Mesenchymal stem cell (in vitro differentiated cells and primary cell): ENCODE measurements around the gene MDFIC.

Source experiments
- DNase-seq: peaks from one replicate; pipeline ENCODE4 v3.0.0-alpha.2; 2013
- H2AFZ ChIP-seq: one replicate; pipeline ENCODE4 v1.6.1; 2013; ENCODE audit warnings: low read depth, mild to moderate bottlenecking, control low read depth, inconsistent platforms, low read length, moderate library complexity
- H2AK5ac ChIP-seq: 2 replicates; pipeline ENCODE4 v1.6.1; 2013; ENCODE audit warnings: low read length, moderate library complexity, mild to moderate bottlenecking, inconsistent platforms; ENCODE audit not compliant: severe bottlenecking
- H2BK120ac ChIP-seq: one replicate; pipeline ENCODE4 v1.6.1; 2013; ENCODE audit warnings: low read depth, mild to moderate bottlenecking, inconsistent platforms, low read length, moderate library complexity
- H2BK12ac ChIP-seq, 2 experiments: one replicate each; pipeline ENCODE4 v1.6.1; 2013; ENCODE audit warnings: inconsistent platforms in 2 of 2, low read length in 2 of 2, mild to moderate bottlenecking in 2 of 2, moderate library complexity in 2 of 2, control low read depth in 1 of 2
- H2BK15ac ChIP-seq: one replicate; pipeline ENCODE4 v1.6.1; 2013; ENCODE audit warnings: mild to moderate bottlenecking, low read depth, inconsistent platforms; ENCODE audit not compliant: poor library complexity, severe bottlenecking
- H2BK5ac ChIP-seq: 2 replicates; pipeline ENCODE4 v1.6.1; 2013; ENCODE audit warnings: low read depth, mild to moderate bottlenecking, low read length, control low read depth, inconsistent platforms; ENCODE audit not compliant: poor library complexity, severe bottlenecking
- H3K14ac ChIP-seq, 2 experiments: one replicate each; pipeline ENCODE4 v1.6.1; 2013; ENCODE audit warnings: inconsistent platforms in 2 of 2, low read length in 2 of 2, control low read depth in 1 of 2, mild to moderate bottlenecking in 1 of 2, moderate library complexity in 1 of 2
- H3K18ac ChIP-seq, 2 experiments: one replicate each; pipeline ENCODE4 v1.6.1; 2013; ENCODE audit warnings: inconsistent platforms in 2 of 2, low read length in 2 of 2, control low read depth in 1 of 2, low read depth in 1 of 2, mild to moderate bottlenecking in 1 of 2
- H3K23ac ChIP-seq, 2 experiments: one replicate each; pipeline ENCODE4 v1.6.1; 2013; ENCODE audit warnings: inconsistent platforms in 2 of 2, low read length in 2 of 2, mild to moderate bottlenecking in 2 of 2, moderate library complexity in 2 of 2, control low read depth in 1 of 2
- H3K27ac ChIP-seq: 2 replicates; pipeline ENCODE4 v1.5.1; 2013; ENCODE audit warnings: mild to moderate bottlenecking, moderate library complexity, low read length, control low read depth, inconsistent platforms; ENCODE audit not compliant: poor library complexity, severe bottlenecking
- H3K27me3 ChIP-seq, 2 experiments: 2 replicates each; pipeline versions ENCODE4 v1.6.1 to v1.7.0; 2013; ENCODE audit warnings: low read length in 2 of 2, mild to moderate bottlenecking in 2 of 2, moderate library complexity in 2 of 2, control low read depth in 1 of 2, inconsistent platforms in 1 of 2; ENCODE audit not compliant: control insufficient read depth in 1 of 2, insufficient read depth in 1 of 2
- H3K36me3 ChIP-seq, 2 experiments: 2 replicates each; pipeline versions ENCODE4 v1.6.1 to v1.7.0; 2013; ENCODE audit warnings: low read length in 2 of 2, control low read depth in 1 of 2, inconsistent platforms in 1 of 2, low read depth in 1 of 2, mild to moderate bottlenecking in 1 of 2; ENCODE audit not compliant: insufficient read depth in 2 of 2, control insufficient read depth in 1 of 2
- H3K4ac ChIP-seq, 2 experiments: one replicate each; pipeline ENCODE4 v1.6.1; 2013; ENCODE audit warnings: inconsistent platforms in 2 of 2, low read length in 2 of 2, mild to moderate bottlenecking in 2 of 2, moderate library complexity in 2 of 2, control low read depth in 1 of 2, low read depth in 1 of 2
- H3K4me1 ChIP-seq: 2 replicates; pipeline ENCODE4 v1.6.1; 2013; ENCODE audit warnings: low read depth, low read length, control low read depth; ENCODE audit not compliant: control insufficient read depth, insufficient read depth
- H3K4me2 ChIP-seq: 2 replicates; pipeline ENCODE4 v1.6.1; 2013; ENCODE audit warnings: low read length, mild to moderate bottlenecking, inconsistent platforms; ENCODE audit not compliant: poor library complexity, severe bottlenecking
- H3K4me3 ChIP-seq, 2 experiments: 2 replicates each; pipeline versions ENCODE4 v1.5.1 to v1.7.0; 2013; ENCODE audit warnings: low read length in 2 of 2, mild to moderate bottlenecking in 2 of 2, control low read depth in 1 of 2, low read depth in 1 of 2; ENCODE audit not compliant: insufficient read depth in 1 of 2
- H3K79me1 ChIP-seq: replicated peaks from 2 replicates; pipeline ENCODE4 v1.6.1; 2013; ENCODE audit warnings: mild to moderate bottlenecking, control low read depth, low read length, inconsistent platforms; ENCODE audit not compliant: poor library complexity, severe bottlenecking
- H3K9ac ChIP-seq: 2 replicates; pipeline ENCODE4 v1.7.0; 2013; ENCODE audit warnings: mild to moderate bottlenecking, low read length, moderate library complexity
- H3K9me3 ChIP-seq: 2 replicates; pipeline ENCODE4 v1.7.0; 2013; ENCODE audit warnings: mild to moderate bottlenecking, low read length; ENCODE audit not compliant: control insufficient read depth
- H4K8ac ChIP-seq: one replicate; pipeline ENCODE4 v1.6.1; 2013; ENCODE audit warnings: inconsistent platforms, mild to moderate bottlenecking, low read length, moderate library complexity
- H4K91ac ChIP-seq: one replicate; pipeline ENCODE4 v1.6.1; 2013; ENCODE audit warnings: mild to moderate bottlenecking, low read length, inconsistent platforms
- WGBS: methylation state at CpG from one replicate; pipeline ENCODE4 v1.1.7; 2013; ENCODE audit warnings: mixed read lengths; 5-methylcytosine and 5-hydroxymethylcytosine counted together

MDFIC gene

DNA sequence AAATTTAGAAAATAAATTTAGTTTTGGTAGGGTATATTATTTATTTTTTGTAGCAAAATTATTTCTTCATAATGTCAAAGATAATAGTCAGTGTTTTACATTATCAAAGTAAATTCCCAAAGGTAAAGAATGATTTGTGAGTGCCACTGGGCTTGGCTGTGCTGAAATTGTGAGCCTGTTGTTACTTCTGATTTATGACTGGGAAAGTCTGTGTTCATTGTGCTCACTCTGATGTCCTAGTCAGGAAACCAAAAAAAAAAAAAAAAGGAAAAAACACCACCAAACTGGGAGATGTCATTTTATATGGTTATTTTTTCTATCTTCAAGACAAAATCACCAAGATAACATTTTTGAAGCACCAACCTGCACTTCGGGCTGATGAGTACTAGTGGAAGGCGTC lies 44.3 kb downstream of the MDFIC start:
- Histone ChIP-seq H3K4me2 (no peak overlapping the region), H3K4me3 (no peak overlapping the region), H2BK5ac (no peak overlapping the region), H2BK12ac (no peak overlapping the region), H3K79me1 (peaks cover 28% of the 10 kb centered on the region), H4K91ac (no peak overlapping the region), H3K27ac (no peak overlapping the region), H3K23ac (no peak overlapping the region), H3K14ac (no peak overlapping the region), H3K9me3 (no peaks in the 10 kb centered on the region), H2BK15ac (no peak overlapping the region), H2AK5ac (no peak overlapping the region), H4K8ac (no peak overlapping the region), H3K27me3 (no peaks in the 10 kb centered on the region), H3K36me3 (peaks cover 0 to 10% of the 10 kb centered on the region in 2 experiments), H3K9ac (no peak overlapping the region), H3K18ac (no peak overlapping the region), H3K4ac (no peak overlapping the region), H2BK120ac (no peak overlapping the region), H3K4me1 (no peaks in the 10 kb centered on the region), H2AFZ (no peak overlapping the region)
- 78% methylated on average over 2 of the region's 2 CpGs for WGBS
- DNase-seq: no peak

DNA sequence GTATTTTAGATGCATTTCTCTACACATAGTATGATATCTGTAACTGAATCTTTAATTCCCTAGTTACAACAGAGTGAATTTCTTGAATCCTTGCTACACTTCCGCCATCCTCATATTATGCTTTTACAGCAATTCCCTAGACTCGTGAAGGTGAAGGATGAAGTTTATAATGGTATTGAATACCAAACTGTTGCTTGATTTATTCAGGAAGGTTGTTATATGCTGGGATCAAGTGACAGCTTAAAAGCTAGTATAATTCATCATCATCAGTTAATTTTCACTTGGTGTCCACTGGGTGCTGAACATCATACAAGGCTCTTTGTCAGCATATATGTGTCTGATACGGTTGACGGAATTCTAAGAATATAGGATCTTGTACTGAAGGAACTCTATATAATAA lies 47.2 kb downstream of the MDFIC start:
- no peak overlapping the region for H2AFZ ChIP-seq
- no peak overlapping the region for H3K9ac ChIP-seq
- H3K4me1 ChIP-seq: peaks cover 3% of the 10 kb centered on the region
- H3K4me3 ChIP-seq: no peak overlapping the region
- no peak overlapping the region for H2AK5ac ChIP-seq
- no peak overlapping the region for H2BK12ac ChIP-seq
- H3K27ac ChIP-seq: no peak overlapping the region
- no peak overlapping the region for H3K18ac ChIP-seq
- no peaks in the 10 kb centered on the region for H3K9me3 ChIP-seq
- no peak for DNase-seq
- H2BK15ac ChIP-seq: no peak overlapping the region
- no peak overlapping the region for H4K91ac ChIP-seq
- H2BK120ac ChIP-seq: no peak overlapping the region
- H3K4me2 ChIP-seq: no peak overlapping the region
- no peak overlapping the region for H2BK5ac ChIP-seq
- peaks cover 0 to 7% of the 10 kb centered on the region in 2 experiments for H3K36me3 ChIP-seq
- H3K14ac ChIP-seq: no peak overlapping the region
- H3K79me1 ChIP-seq: peaks cover 27% of the 10 kb centered on the region
- no peaks in the 10 kb centered on the region for H3K27me3 ChIP-seq
- H3K23ac ChIP-seq: no peak overlapping the region
- H4K8ac ChIP-seq: no peak overlapping the region
- no CpG with 5 or more reads among the region's 4 CpGs for WGBS
- no peak overlapping the region for H3K4ac ChIP-seq

DNA sequence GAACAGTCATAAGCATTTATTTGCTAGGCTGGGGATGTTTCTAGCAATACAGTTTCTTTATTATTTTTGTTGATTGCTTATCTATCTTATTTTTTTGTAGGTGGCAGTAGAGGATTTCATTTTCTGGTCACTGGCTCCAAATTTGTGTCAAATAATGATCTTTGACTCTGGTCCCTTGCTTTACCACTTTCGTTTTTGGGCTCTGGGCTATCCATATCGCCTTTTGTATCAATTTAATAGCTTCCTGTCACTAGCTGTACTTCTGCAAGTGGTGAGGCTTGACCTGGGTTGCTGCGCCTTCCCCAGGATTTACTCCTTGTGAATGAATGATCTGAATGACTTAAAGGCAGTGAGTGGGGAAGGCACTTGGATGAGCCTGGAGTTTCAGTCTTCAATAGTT lies 48.4 kb downstream of the MDFIC start:
- no peak overlapping the region for H3K4me2 ChIP-seq
- H2BK120ac ChIP-seq: no peak overlapping the region
- H4K91ac ChIP-seq: no peak overlapping the region
- no peak overlapping the region for H3K9ac ChIP-seq
- H3K14ac ChIP-seq: no peak overlapping the region
- no peak overlapping the region for H2AK5ac ChIP-seq
- H2BK5ac ChIP-seq: no peak overlapping the region
- H4K8ac ChIP-seq: no peak overlapping the region
- H2BK12ac ChIP-seq: no peak overlapping the region
- no peak overlapping the region for H3K23ac ChIP-seq
- H3K79me1 ChIP-seq: peaks cover 22% of the 10 kb centered on the region
- no peaks in the 10 kb centered on the region for H3K27me3 ChIP-seq
- no peak overlapping the region for H3K4me3 ChIP-seq
- no peak overlapping the region for H3K4ac ChIP-seq
- H3K18ac ChIP-seq: no peak overlapping the region
- H3K27ac ChIP-seq: no peak overlapping the region
- peaks cover 0 to under 1% of the 10 kb centered on the region in 2 experiments for H3K36me3 ChIP-seq
- H3K4me1 ChIP-seq: peaks cover 3% of the 10 kb centered on the region
- DNase-seq: no peak
- no peak overlapping the region for H2AFZ ChIP-seq
- no peak overlapping the region for H2BK15ac ChIP-seq
- WGBS: 100% methylated on average over 2 of the region's 3 CpGs
- no peaks in the 10 kb centered on the region for H3K9me3 ChIP-seq

DNA sequence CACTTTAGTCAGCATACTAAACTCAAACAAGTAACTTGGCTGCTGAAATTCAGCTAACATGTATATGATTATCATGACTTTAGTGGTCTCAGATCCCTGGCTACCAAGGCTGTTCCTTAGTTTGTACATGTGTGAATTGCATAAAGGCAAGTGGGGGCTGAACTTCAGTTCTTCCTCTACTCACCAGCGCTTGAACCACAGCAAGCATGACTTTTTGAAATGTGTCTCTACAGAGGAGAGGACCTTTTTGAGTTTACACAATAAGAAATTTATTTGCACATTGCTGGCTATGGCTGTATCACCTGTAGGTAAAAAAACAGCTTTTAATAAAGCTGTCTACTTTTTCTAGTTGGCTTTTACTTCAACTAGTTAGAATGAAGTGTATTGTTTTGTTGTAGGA lies 48.8 kb downstream of the MDFIC start:
- Histone ChIP-seq H2BK120ac (no peak overlapping the region), H3K27ac (no peak overlapping the region), H2AK5ac (no peak overlapping the region), H3K4ac (no peak overlapping the region), H3K23ac (no peak overlapping the region), H2BK12ac (no peak overlapping the region), H4K91ac (no peak overlapping the region), H3K14ac (no peak overlapping the region), H4K8ac (no peak overlapping the region), H3K27me3 (no peaks in the 10 kb centered on the region), H3K9ac (no peak overlapping the region), H2AFZ (no peak overlapping the region), H2BK5ac (no peak overlapping the region), H2BK15ac (no peak overlapping the region), H3K79me1 (peaks cover 21% of the 10 kb centered on the region), H3K36me3 (no peaks in the 10 kb centered on the region), H3K9me3 (no peaks in the 10 kb centered on the region), H3K4me1 (peaks cover 3% of the 10 kb centered on the region), H3K4me3 (no peak overlapping the region), H3K4me2 (no peak overlapping the region), H3K18ac (no peak overlapping the region)
- 100% methylated on average over 1 of the region's 1 CpG for WGBS
- no peak for DNase-seq
